ENCODE measurements around the gene SALL4. TPM values are rescaled to one million over a fixed set of nuclear protein-coding genes. Genes with fewer than 3 reads are reported as not detected.

Gene SALL4
- total and polyA plus RNA-seq, 9 of the 15 experiments (the other 6 are each of a cell fraction or from before 2014, with no cell fraction given): 0.03 to 0.07 TPM; not detected in 7

- intact Hi-C loops (cut with micrococcal nuclease): no loop called here
- Histone ChIP-seq H3K9me3 (replicated peaks; ENCODE audit: control insufficient read depth, insufficient read depth, low read depth, low read length) (no peaks in the 10 kb centered on the region), H3K27ac (ENCODE audit: extremely low read depth, low read depth, low read length) (no peak overlapping the region), H3K27me3 (ENCODE audit: control insufficient read depth in 2 of 2, insufficient read depth in 2 of 2, low read length in 2 of 2) (peaks cover 6 to 39% of the 10 kb centered on the region in 2 experiments; a peak in 3 of 5 replicates), H3K36me3 (ENCODE audit: control insufficient read depth, insufficient read depth, low read length) (no peaks in the 10 kb centered on the region), H3K4me3 (no peak overlapping the region), H3K4me1 (replicated peaks in 1 of 2; ENCODE audit: control insufficient read depth in 2 of 2, insufficient read depth in 2 of 2, low read length in 2 of 2) (no peaks in the 10 kb centered on the region; a peak in 1 of 5 replicates), H2AFZ (ENCODE audit: low read depth, low read length) (no peak overlapping the region), H4K20me1 (replicated peaks; ENCODE audit: control insufficient read depth, insufficient read depth, low read length) (no peaks in the 10 kb centered on the region), H3K79me2 (ENCODE audit: control insufficient read depth, insufficient read depth, low read length) (no peaks in the 10 kb centered on the region), H3K4me2 (ENCODE audit: insufficient read depth, low read length) (no peak overlapping the region), H3K9me1 (ENCODE audit: control insufficient read depth, insufficient read depth, low read length) (no peaks in the 10 kb centered on the region), H3K9ac (ENCODE audit: insufficient read depth in 1 of 2, low read depth in 2 of 2, low read length in 2 of 2) (no peak overlapping the region)
- ATAC-seq: no peak
- WGBS (ENCODE audit: insufficient coverage, low coverage, missing lambda C conversion rate): 5% methylated on average over 8 of the region's 10 CpGs
- ChIA-PET CTCF (ENCODE audit: low intra/inter-chr PET ratio) (no interaction called here), POLR2A (no interaction called here)
- BruUV-seq (replicated peaks): no TSS peak
- no peak for DNase-seq (ENCODE audit: extremely low read depth in 1 of 4, low spot score in 3 of 4)
- no peak for FAIRE-seq
- in situ Hi-C loops (cut with MboI): no loop called here
- TF ChIP-seq SIX5 (IDR thresholded peaks at IDR 0.05; ENCODE audit: borderline replicate concordance in 1 of 2, insufficient read depth in 1 of 2, low read depth in 1 of 2, low read length in 2 of 2): no peak
- TF ChIP-seq PCBP1 (IDR thresholded peaks at IDR 0.05; ENCODE audit: low read depth, low read length, poor library complexity, severe bottlenecking): no peak
- no peak for TF ChIP-seq ZNF407 (IDR thresholded peaks at IDR 0.05; ENCODE audit: low read depth)
- TF ChIP-seq XRCC5 (IDR thresholded peaks at IDR 0.05; ENCODE audit: low read depth, low read length): no peak
- no peak for TF ChIP-seq BACH1 (tag; IDR thresholded peaks at IDR 0.05)
- no peak for TF ChIP-seq FOXP1 (CRISPR knock-in tag; IDR thresholded peaks at IDR 0.05)
- no peak for TF ChIP-seq ZNF212 (CRISPR knock-in tag; IDR thresholded peaks at IDR 0.05)
- TF ChIP-seq, protein P1, sequence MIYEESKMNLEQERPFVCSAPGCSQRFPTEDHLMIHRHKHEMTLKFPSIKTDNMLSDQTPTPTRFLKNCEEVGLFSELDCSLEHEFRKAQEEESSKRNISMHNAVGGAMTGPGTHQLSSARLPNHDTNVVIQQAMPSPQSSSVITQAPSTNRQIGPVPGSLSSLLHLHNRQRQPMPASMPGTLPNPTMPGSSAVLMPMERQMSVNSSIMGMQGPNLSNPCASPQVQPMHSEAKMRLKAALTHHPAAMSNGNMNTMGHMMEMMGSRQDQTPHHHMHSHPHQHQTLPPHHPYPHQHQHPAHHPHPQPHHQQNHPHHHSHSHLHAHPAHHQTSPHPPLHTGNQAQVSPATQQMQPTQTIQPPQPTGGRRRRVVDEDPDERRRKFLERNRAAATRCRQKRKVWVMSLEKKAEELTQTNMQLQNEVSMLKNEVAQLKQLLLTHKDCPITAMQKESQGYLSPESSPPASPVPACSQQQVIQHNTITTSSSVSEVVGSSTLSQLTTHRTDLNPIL (CRISPR knock-in tag; IDR thresholded peaks at IDR 0.05): no peak
- TF ChIP-seq ZBTB5 (IDR thresholded peaks at IDR 0.05): no peak
- no peak for TF ChIP-seq JUN (IDR thresholded peaks at IDR 0.05; ENCODE audit: borderline replicate concordance, low read depth, low read length)
- TF ChIP-seq JUN (CRISPR knock-in tag; IDR thresholded peaks at IDR 0.05; ENCODE audit: borderline replicate concordance): no peak
- no peak for TF ChIP-seq ZNF830 (CRISPR knock-in tag; IDR thresholded peaks at IDR 0.05)
Observed at GRCh38 chr20:51757226-51757625, 45.1 kb downstream of the SALL4 start.

Data from K562 (cell line).